ENCODE data around the gene PHLDB1.
"Not testable (repeated sequence)": the region's sequence is repeated elsewhere in the genome, so short reads cannot be mapped to it uniquely, and the experiment has no call there.

Gene PHLDB1

GRCh38 chr11:118682372-118682771, 75.0 kb downstream of the PHLDB1 start:
- Histone ChIP-seq H3K27ac (no peak overlapping the region), H3K4me3 (no peak overlapping the region)
- no peak for TF ChIP-seq CTCF (IDR thresholded peaks at IDR 0.05)
- DNase-seq (ENCODE audit: low spot score): peak; percentile 3

- H3K4me3 ChIP-seq; H3K27ac ChIP-seq; DNase-seq (ENCODE audit: low spot score): not testable (repeated sequence)
These were observed 75.5 kb downstream of the PHLDB1 start for GRCh38 chr11:118682939-118683338.

GRCh38 chr11:118684187-118684586, 76.8 kb downstream of the PHLDB1 start:
- Histone ChIP-seq H3K27ac (no peak overlapping the region), H3K4me3 (no peak overlapping the region)
- no peak for DNase-seq (ENCODE audit: low spot score)
- TF ChIP-seq CTCF (IDR thresholded peaks at IDR 0.05): no peak

- H3K27ac ChIP-seq: no peak overlapping the region
- no peak overlapping the region for H3K4me3 ChIP-seq
- no peak for DNase-seq (ENCODE audit: low spot score)
- no peak for TF ChIP-seq CTCF (IDR thresholded peaks at IDR 0.05)
These were observed 80.5 kb downstream of the PHLDB1 start for GRCh38 chr11:118687906-118688305.

- not testable (repeated sequence) for DNase-seq (ENCODE audit: low spot score); H3K27ac ChIP-seq; H3K4me3 ChIP-seq
These were observed 80.9 kb downstream of the PHLDB1 start for GRCh38 chr11:118688339-118688738.

GRCh38 chr11:118688851-118689502, 81.6 kb downstream of the PHLDB1 start:
- TF ChIP-seq CTCF (IDR thresholded peaks at IDR 0.05): no peak
- Histone ChIP-seq H3K27ac (peak overlapping the region; percentile 71 to 90), H3K4me3 (peak overlapping the region; percentile 70)
- no peak for DNase-seq (ENCODE audit: low spot score)

GRCh38 chr11:118689503-118689851, 82.1 kb downstream of the PHLDB1 start:
- no peak for DNase-seq (ENCODE audit: low spot score)
- Histone ChIP-seq H3K4me3 (peak overlapping the region; percentile 70), H3K27ac (peak overlapping the region; percentile 71 to 90)
- TF ChIP-seq CTCF (IDR thresholded peaks at IDR 0.05): no peak

GRCh38 chr11:118689852-118690552, 82.6 kb downstream of the PHLDB1 start:
- Histone ChIP-seq H3K27ac (peak overlapping the region; percentile 71 to 90), H3K4me3 (peak overlapping the region; percentile 70)
- DNase-seq (ENCODE audit: low spot score): peak; percentile 94
- peak; percentile 95 for TF ChIP-seq CTCF (IDR thresholded peaks at IDR 0.05)
